ENCODE data around the gene SEC23B. TPM values are rescaled to one million over a fixed set of nuclear protein-coding genes. Genes with fewer than 3 reads are reported as not detected.
A peak's percentile ranks its signal among the peaks of the same experiment; 100 is the strongest.

SEC23B gene
- polyA plus RNA-seq, 3 donors: 38.9 to 88.1 (median 68.4) TPM

GRCh38 chr20:18543216-18543615, 35.5 kb downstream of the SEC23B start:
- Histone ChIP-seq H3K36me3 (replicated peaks in 1 of 2; ENCODE audit: control insufficient read depth in 1 of 2, insufficient read depth in 2 of 2, low read length in 2 of 2) (peaks cover 85 to 94% of the 10 kb centered on the region in 2 donors), H3K27me3 (ENCODE audit: control insufficient read depth in 2 of 2, insufficient read depth in 2 of 2, low read length in 2 of 2) (no peaks in the 10 kb centered on the region), H3K27ac (ENCODE audit: low read depth in 1 of 2, low read length in 2 of 2) (no peak overlapping the region), H4K20me1 (ENCODE audit: insufficient read depth, low read length) (no peaks in the 10 kb centered on the region), H3K4me2 (replicated peaks; ENCODE audit: extremely low read depth, low read length, poor library complexity, severe bottlenecking) (no peak overlapping the region), H3K9ac (ENCODE audit: insufficient read depth, low read length, poor library complexity, severe bottlenecking) (no peak overlapping the region), H2AFZ (ENCODE audit: insufficient read depth, low read depth, low read length, poor library complexity, severe bottlenecking) (no peak overlapping the region), H3K4me3 (replicated peaks in 1 of 3; ENCODE audit: low read depth in 2 of 3, low read length in 3 of 3) (no peak overlapping the region), H3K79me2 (ENCODE audit: insufficient read depth, low read length) (no peaks in the 10 kb centered on the region), H3K9me3 (replicated peaks in 1 of 2; ENCODE audit: control insufficient read depth in 1 of 2, insufficient read depth in 1 of 2, low read length in 2 of 2) (no peaks in the 10 kb centered on the region), H3K4me1 (ENCODE audit: control insufficient read depth in 1 of 2, insufficient read depth in 2 of 2, low read length in 2 of 2) (no peaks in the 10 kb centered on the region)
- Mint-ChIP-seq H3K36me3 (peaks cover 72 to 94% of the 10 kb centered on the region in 2 donors), H3K4me3 (no peak overlapping the region), H3K4me1 (no peaks in the 10 kb centered on the region), H3K27me3 (ENCODE audit: low read depth in 3 of 3) (peaks cover 0 to 3% (median 0%) of the 10 kb centered on the region in 3 donors), H3K27ac (no peak overlapping the region), H3K9me3 (no peaks in the 10 kb centered on the region)
- DNase-seq: no peak
- intact Hi-C loops (cut with micrococcal nuclease): no loop called here
- 86% methylated on average over 1 of the region's 4 CpGs for WGBS (ENCODE audit: insufficient coverage)
- no peak for TF ChIP-seq CTCF (IDR thresholded peaks at IDR 0.05)

GRCh38 chr20:18543932-18544331, 36.2 kb downstream of the SEC23B start:
- DNase-seq: no peak
- Mint-ChIP-seq H3K36me3 (peaks cover 71 to 91% of the 10 kb centered on the region in 2 donors), H3K27ac (peak overlapping the region in 1 of 7 donors; percentile 21), H3K27me3 (ENCODE audit: low read depth in 3 of 3) (peaks cover 0 to 2% (median 0%) of the 10 kb centered on the region in 3 donors), H3K4me1 (no peaks in the 10 kb centered on the region), H3K9me3 (no peaks in the 10 kb centered on the region), H3K4me3 (no peak overlapping the region)
- H3K36me3 ChIP-seq (replicated peaks in 1 of 2; ENCODE audit: control insufficient read depth in 1 of 2, insufficient read depth in 2 of 2, low read length in 2 of 2): peaks cover 88 to 94% of the 10 kb centered on the region in 2 donors
- H3K4me3 ChIP-seq (replicated peaks in 1 of 3; ENCODE audit: low read depth in 2 of 3, low read length in 3 of 3): no peak overlapping the region
- no peak overlapping the region for H3K4me2 ChIP-seq (replicated peaks; ENCODE audit: extremely low read depth, low read length, poor library complexity, severe bottlenecking)
- no peak overlapping the region for H2AFZ ChIP-seq (ENCODE audit: insufficient read depth, low read depth, low read length, poor library complexity, severe bottlenecking)
- intact Hi-C loops (cut with micrococcal nuclease): no loop called here
- H3K9ac ChIP-seq (ENCODE audit: insufficient read depth, low read length, poor library complexity, severe bottlenecking): no peak overlapping the region
- no peak overlapping the region for H3K27ac ChIP-seq (ENCODE audit: low read depth in 1 of 2, low read length in 2 of 2)
- no peaks in the 10 kb centered on the region for H3K79me2 ChIP-seq (ENCODE audit: insufficient read depth, low read length)
- H3K4me1 ChIP-seq (ENCODE audit: control insufficient read depth in 1 of 2, insufficient read depth in 2 of 2, low read length in 2 of 2): no peaks in the 10 kb centered on the region
- no peaks in the 10 kb centered on the region for H3K9me3 ChIP-seq (replicated peaks in 1 of 2; ENCODE audit: control insufficient read depth in 1 of 2, insufficient read depth in 1 of 2, low read length in 2 of 2)
- no peak for TF ChIP-seq CTCF (IDR thresholded peaks at IDR 0.05)
- H4K20me1 ChIP-seq (ENCODE audit: insufficient read depth, low read length): no peaks in the 10 kb centered on the region
- WGBS (ENCODE audit: insufficient coverage): 83% methylated on average over 1 of the region's 7 CpGs
- H3K27me3 ChIP-seq (ENCODE audit: control insufficient read depth in 2 of 2, insufficient read depth in 2 of 2, low read length in 2 of 2): no peaks in the 10 kb centered on the region

Data from CD14-positive monocyte (primary cell).